Stimulated activated CD4-positive, alpha-beta T cell treated with anti-CD3 and anti-CD28 coated beads, Interleukin-1b, Interleukin-23, amount 100 ng/mL, for 48 hours (primary cell): Measurements from ENCODE around the gene C10orf71.

ENCODE experiments used
- DNase-seq: peaks from one replicate; pipeline ENCODE4 v3.0.0-alpha.2; 2020

Gene C10orf71

DNA sequence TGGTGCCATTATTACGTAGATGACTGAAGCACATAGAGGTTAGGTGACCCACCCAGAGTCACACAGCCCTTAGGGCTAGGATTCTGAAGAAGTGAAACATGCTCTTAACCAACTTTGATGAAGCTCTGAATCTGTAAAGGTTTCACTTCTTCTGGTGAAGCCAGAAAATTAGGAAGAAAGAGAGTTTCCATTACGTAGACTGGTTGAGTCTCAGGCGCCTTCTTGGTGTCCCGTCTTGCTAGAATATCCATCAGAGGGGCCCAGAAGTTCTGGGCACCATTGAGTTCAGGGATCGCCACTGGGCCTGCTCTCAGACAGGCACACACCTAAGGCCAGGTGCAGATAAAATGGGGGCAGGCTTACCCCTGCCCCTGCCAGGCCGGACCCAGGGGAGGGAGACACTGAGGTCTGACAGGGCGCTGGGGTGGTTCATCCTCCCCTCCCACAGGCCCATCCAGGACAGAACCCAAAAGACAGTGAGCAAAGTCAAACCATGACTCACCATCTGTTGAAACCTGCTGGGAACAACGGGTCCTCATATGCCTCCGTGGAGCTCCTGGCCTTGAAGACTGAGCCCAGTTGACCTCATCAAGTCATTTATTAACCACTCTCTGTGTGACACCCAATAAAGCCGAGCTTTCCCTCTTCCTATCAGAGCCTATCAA lies 63.8 kb downstream of the C10orf71 start:
- no peak for DNase-seq

DNA sequence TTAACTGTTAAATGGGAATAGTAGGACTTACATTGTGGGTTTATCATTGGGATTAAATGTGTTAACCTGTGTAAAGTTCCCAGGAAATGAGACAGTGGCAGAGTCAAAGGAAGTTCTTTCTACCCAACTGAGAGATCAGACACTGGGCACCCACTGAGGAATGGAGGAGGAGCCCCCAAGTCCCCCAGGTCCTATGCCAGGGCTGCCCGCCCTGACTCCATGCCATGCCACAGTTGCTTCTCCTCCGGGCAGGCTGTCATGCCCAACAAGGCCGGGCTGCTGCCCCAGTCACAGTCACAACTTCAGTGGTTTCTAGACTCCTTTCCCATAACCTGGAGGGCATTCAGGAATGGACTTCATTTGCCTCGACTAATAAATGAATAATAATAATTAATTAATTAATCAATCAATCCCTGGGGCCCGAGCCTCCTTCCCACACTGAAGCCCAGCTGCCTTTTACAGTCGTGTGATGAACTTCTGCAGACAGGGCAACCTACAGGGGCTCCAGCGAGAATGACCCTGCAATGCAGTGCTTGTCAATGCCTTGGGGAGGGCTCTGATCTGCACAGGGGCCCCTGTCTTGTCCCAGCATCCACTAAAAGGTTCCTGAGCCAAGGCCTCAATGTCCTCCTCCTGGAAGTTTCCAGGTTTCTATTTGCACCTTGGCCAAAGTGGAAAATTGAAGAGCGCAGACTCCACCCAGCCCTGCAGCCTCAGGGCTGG lies 64.5 kb downstream of the C10orf71 start:
- DNase-seq = no peak

DNA sequence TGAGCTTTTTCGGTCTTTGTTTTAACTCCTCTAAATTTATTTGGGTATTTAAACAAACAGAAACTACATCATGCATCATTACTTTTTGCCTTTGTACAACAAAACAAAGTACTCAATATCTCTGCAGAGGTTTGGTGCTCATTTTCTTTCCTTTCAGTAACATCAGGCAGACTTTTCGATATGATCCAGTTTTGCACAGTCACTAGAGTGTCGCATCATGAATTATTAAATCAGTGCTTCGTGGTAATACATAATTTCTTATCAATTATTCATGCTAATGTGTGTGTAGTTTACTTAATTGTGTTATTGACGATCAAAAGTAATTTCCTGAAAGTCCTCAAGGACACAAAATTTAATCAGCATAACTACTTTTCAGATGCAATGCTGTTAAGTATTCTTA lies 65.1 kb downstream of the C10orf71 start:
- no peak for DNase-seq

- no peak for DNase-seq
Observed at GRCh38 chr10:49364747-49365146, 65.8 kb downstream of the C10orf71 start.

DNA sequence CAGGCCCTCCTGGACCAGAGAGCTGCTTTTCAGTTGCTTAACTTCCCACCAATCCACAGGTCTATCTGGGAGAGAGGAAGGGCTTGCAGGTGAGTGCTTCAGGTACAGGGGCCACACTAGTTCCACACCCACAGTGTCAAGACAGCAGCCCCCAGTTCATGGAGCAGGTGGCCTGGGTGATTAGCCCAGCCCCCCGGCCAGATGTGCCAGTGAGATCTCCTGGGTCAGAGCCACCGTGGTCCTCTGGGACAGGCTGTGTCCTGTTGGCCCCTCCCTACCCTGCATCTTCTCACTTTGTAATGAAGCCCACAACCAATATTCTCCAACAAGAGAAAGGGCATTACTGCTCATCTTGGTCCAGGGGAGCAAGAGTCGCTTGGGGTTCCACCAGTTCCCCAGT lies 66.3 kb downstream of the C10orf71 start:
- no peak for DNase-seq

GRCh38 chr10:49365675-49366415 lies 66.9 kb downstream of the C10orf71 start:
- DNase-seq = no peak

DNA sequence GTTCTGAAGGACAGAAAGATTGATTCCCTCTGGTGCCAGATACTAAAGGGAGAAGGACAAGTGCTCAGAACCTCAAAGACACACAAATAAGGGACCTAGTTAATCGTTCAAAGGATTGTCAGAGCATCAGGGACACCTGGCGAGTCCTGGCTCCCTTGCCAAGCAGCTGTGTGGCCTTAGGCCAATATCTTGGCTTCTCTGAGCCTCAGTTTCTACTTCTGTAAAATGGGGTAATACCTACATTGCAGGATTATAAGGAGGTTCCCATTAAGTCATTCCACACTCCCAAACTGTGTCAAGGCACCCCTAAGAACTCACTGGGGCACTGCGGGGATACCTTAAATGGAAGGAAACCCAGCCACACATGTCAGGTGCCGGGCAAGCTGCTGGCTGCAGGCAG lies 67.5 kb downstream of the C10orf71 start:
- no peak for DNase-seq

DNA sequence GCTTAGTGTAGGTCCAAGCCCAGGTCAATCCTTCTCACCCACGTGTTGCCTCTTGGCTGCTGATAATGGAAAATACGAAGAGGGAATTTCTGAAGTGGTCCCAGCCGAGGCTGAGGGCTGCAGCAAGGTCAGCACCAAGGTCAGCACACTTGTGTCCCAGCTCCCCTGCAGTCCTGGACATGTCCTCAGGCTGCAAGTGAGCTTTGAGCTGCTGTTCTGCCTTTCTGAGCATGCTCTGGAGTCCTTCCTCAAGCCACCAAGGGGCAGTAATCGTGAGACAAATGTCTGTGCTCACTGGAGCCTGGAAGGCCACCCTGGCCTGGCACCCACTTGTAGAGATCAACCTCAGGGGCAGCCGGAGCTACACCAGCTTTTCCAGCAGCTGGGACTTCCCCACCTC lies 68.6 kb downstream of the C10orf71 start:
- no peak for DNase-seq

DNA sequence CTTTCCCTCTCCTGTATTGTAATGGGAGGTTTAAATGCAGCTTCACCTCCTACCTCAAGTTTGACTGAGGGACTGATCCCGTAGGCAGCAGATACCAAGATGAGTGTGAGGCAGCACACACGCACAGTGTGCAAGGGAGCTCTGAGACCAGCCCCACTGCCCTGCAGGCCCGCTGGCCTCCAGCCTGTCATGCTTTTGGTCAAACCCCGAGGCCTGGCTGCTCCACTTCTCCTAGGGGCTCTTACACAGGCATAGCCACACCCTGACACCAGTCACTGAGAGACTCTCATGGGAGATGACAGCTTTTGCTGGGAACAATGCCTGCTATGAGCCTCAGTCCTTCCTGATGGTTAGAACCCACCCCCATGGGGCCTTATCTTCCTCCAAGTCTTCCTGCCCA lies 69.3 kb downstream of the C10orf71 start:
- no peak for DNase-seq

DNA sequence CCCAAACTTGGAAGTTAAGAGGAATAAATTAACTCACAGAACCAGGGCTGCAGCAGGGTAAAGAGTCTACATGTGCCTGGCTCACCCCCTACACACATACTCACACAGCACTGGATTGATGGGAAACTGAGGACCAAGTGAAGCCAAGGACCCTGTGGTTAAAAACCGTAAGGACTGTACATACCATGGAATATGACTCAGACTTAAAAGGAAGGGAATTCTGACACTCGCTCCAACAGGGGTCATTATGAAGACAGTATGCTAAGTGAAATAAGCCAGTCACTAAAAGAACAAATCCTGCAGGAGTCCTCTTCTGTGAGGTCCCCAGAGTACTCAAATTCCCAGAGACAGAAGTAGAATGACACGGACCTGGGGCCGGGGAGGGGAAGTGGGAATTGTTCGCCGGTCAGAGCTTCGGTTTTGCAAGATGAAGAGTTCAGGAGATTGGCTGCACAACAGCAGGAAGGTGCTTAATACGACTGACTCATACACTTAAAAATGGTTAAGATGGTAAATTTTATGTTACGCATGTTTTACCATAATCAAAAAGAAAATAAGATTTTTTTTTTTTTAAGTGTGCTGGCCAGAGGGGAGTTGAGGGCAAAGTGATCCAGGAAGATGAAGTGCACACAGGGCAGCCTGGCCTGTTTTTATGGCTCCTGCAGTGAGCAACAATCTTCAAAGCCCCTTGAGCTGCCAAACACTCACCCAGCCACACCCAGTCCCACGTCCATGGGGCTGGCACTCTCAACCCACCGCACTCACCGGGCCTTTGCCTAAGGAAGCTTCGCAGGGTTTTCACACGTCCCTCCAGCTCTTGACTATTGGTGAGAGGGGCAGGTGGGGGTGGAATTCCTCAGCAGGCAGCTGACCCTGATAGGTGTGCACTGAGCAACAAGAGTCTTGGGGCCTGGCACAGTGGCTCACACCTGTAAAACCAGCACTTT lies 70.5 kb downstream of the C10orf71 start:
- DNase-seq = no peak

DNA sequence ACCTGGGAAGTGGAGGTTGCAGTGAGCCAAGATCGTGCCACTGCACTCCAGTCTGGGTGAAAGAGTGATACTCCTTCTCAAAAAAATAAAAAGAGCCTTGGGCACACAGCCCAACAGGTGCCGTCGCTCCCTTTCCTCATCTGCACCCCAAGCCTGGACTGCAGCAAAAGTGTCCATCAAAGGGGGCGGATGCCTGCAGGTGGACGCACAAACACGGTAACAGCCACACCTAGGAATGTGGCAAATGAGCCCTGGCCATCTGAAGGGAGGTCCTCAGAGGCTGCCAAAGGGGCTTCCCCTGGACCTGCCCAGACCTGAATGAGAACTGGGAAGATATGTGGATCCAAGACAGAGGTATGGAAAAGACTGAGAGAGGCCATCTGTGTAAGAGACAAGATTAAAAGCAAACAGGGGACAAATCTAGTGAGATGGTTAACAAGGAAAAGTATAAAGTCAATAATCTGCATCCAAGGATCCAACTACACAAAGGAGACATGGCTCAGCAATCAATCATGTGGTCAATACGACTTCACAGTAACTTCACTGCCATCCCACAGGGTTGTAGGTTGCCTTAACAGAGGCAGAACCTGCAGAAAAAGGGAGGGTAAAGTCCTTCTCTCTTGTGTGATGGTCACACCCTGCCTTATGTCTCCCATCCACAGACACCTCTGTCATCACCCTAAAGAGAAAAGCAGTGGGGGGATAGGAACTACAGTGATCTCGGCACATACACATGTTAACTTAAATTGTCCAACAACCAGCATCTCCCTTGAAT lies 71.5 kb downstream of the C10orf71 start:
- DNase-seq = no peak

- DNase-seq = no peak
Observed at GRCh38 chr10:49371967-49372366, 73.0 kb downstream of the C10orf71 start.

DNA sequence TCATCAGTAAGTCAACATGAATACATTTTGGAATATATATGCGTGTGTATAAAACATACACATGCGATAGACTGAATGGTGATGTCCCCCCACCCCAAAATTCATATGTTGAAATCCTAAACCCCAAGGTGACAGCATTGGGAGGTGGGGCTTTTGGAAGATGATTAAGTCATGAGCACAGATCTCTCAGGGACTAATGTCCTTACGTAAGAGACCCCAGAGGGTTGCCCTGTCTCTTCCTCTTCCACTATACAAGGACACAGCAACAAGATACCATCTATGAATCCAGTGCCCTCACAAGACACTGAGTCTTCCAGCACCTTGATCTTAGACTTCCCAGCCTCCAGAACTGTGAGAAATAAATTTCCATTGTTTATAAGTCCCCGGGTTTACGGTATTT lies 74.4 kb downstream of the C10orf71 start:
- DNase-seq = no peak

GRCh38 chr10:49374740-49375139 lies 75.8 kb downstream of the C10orf71 start:
- no peak for DNase-seq

DNA sequence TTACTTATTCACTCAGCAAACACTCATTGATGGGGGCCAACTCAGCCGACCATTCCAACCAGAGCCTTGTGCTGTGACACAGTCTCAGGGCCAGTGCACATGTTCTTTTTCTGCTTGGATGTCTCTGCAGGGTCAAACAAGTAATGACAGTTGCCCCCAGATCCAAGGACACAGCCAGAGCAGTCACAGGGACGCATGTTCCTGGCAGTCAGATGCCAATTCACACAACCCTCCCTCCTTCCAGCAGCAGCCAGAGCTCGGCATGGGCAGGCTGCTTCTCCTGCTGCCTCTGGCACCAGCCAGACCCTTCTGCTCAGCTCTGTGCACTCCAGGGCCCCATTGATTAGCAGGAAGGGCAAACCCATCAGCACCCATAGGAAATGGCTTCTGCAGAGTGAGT lies 76.6 kb downstream of the C10orf71 start:
- no peak for DNase-seq
